ENCODE results near the gene ITM2A. TPM values are rescaled to one million over a fixed set of nuclear protein-coding genes. Genes with fewer than 3 reads are reported as not detected.

ITM2A gene
- total RNA-seq (2022) (not detected in 2 replicates), Bru-seq, nascent RNA (percentile 9 among the genes with signal in this experiment), BruChase-seq, experiment 1, labeled RNA remaining after a 2-hour chase (not detected), BruChase-seq, experiment 2, labeled RNA remaining after a 6-hour chase (percentile 15 among the genes with signal in this experiment)
- long read RNA-seq, result 0 reads

DNA sequence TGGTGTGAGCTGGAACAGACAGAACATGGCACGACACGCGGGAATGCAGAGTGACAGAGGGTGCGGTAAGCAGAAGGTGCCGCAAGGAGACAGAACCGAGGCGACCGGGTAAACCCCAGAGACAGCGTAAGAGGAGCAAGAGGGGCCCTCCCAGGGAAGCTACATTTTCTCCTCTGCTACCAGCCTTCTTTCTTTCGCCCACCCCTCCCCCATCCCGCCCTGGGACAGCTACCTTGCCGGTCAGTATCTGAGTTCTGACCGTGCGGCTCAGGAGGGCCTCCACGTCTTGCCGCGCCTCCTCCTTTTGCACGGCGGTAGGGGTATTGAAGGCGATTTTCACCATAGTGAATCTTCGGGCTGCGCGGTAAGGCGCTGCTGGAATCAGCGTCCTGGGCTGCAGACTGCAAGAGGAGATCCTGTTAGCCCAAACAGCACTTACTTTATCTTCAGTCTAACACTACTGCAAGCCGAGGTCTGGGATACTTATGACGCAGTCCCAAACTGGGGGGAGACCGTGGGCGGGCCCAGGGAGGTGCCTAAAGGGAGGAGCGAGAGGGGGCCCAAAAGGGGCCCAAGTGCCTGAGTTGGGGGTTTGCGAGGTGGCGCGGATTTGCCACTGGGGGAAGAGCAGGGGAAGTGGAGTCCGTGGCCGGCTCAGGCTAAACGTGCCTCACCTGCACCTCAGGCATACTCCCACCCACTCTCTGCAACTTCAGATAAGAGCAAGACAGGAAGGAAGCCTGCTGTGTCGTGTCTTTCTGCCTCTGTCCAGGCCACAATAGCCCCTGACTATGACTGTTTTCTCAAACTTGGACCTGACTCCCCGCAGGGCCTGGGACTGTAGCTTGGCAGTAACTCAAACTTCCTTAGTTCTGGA, at the start of gene ITM2A:
Gene ITM2A (minus strand): TSS at position 462 of the 877 bp plus-strand sequence. CDS start 119 bp downstream, at position 343.
- H3K27me3 ChIP-seq (replicated peaks; ENCODE audit: control insufficient read depth, insufficient read depth, low read length), result no peaks in the 10 kb centered on the region
- ChIA-PET POLR2A (no interaction called here), CTCF (no interaction called here)
- Mint-ChIP-seq H3K4me3 (ENCODE audit: unreplicated experiment) (no peak within 1 kb of the TSS), H3K27ac (ENCODE audit: unreplicated experiment) (no peak within 1 kb of the TSS), H3K4me1 (ENCODE audit: low read depth, unreplicated experiment) (no peaks in the 10 kb centered on the region), H3K36me3 (ENCODE audit: insufficient read depth, unreplicated experiment) (no peaks in the 10 kb centered on the region), H3K9me3 (ENCODE audit: unreplicated experiment) (no peaks in the 10 kb centered on the region), H3K27me3 (ENCODE audit: insufficient read depth, unreplicated experiment) (no peaks in the 10 kb centered on the region)
- no TSS peak for BruUV-seq (replicated peaks)
- no peaks in the 10 kb centered on the region for H3K9me3 ChIP-seq
- H3K36me3 ChIP-seq (ENCODE audit: control insufficient read depth, insufficient read depth, low read length), result no peaks in the 10 kb centered on the region
- H3K4me1 ChIP-seq, result no peaks in the 10 kb centered on the region
- TF ChIP-seq, protein P1, sequence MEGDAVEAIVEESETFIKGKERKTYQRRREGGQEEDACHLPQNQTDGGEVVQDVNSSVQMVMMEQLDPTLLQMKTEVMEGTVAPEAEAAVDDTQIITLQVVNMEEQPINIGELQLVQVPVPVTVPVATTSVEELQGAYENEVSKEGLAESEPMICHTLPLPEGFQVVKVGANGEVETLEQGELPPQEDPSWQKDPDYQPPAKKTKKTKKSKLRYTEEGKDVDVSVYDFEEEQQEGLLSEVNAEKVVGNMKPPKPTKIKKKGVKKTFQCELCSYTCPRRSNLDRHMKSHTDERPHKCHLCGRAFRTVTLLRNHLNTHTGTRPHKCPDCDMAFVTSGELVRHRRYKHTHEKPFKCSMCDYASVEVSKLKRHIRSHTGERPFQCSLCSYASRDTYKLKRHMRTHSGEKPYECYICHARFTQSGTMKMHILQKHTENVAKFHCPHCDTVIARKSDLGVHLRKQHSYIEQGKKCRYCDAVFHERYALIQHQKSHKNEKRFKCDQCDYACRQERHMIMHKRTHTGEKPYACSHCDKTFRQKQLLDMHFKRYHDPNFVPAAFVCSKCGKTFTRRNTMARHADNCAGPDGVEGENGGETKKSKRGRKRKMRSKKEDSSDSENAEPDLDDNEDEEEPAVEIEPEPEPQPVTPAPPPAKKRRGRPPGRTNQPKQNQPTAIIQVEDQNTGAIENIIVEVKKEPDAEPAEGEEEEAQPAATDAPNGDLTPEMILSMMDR (IDR thresholded peaks at IDR 0.05; ENCODE audit: insufficient read depth in 1 of 2, low read depth in 1 of 2, low read length in 1 of 2, severe bottlenecking in 1 of 2, unreplicated experiment in 1 of 2), result no peak
- H3K4me3 ChIP-seq (ENCODE audit: low read depth, low read length), result no peak within 1 kb of the TSS
- no peak for DNase-seq
- intact Hi-C loops (cut with micrococcal nuclease; ENCODE audit: unreplicated experiment), result no loop called here

DNA sequence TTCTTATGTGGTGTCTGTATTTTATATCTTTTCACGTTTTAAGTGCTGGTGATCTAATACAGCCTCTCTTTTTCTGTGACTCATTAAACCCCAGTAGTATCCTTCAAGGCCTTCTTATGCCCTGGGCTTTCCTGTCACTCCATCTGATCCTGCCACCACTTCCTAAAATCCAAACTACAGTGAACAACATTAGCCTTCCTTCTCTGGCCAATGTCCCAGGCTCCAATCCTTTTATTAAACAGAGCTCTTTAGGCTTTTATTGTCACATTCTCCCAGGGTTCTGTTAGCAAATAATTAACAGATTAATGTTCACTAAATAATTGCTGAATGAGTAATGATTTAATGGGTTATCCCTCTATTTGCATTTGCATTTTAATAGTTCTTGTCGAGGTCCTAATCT, 47.9 kb upstream of the ITM2A start:
- H3K9me3 Mint-ChIP-seq (ENCODE audit: unreplicated experiment), result no peaks in the 10 kb centered on the region
- peaks cover 2% of the 10 kb centered on the region for H3K27me3 Mint-ChIP-seq (ENCODE audit: insufficient read depth, unreplicated experiment)
- no peaks in the 10 kb centered on the region for H3K9me3 ChIP-seq
- no peaks in the 10 kb centered on the region for H3K4me1 Mint-ChIP-seq (ENCODE audit: low read depth, unreplicated experiment)
- ChIA-PET POLR2A (no interaction called here), CTCF (no interaction called here)
- H3K4me1 ChIP-seq, result no peaks in the 10 kb centered on the region
- H3K27ac Mint-ChIP-seq (ENCODE audit: unreplicated experiment), result no peak overlapping the region
- no peaks in the 10 kb centered on the region for H3K36me3 Mint-ChIP-seq (ENCODE audit: insufficient read depth, unreplicated experiment)
- H3K27me3 ChIP-seq (replicated peaks; ENCODE audit: control insufficient read depth, insufficient read depth, low read length), result no peaks in the 10 kb centered on the region
- intact Hi-C loops (cut with micrococcal nuclease; ENCODE audit: unreplicated experiment), result no loop called here
- DNase-seq, result no peak
- H3K4me3 ChIP-seq (ENCODE audit: low read depth, low read length), result no peak overlapping the region
- BruUV-seq (replicated peaks), result no TSS peak
- TF ChIP-seq, protein P1 (IDR thresholded peaks at IDR 0.05; ENCODE audit: insufficient read depth in 1 of 2, low read depth in 1 of 2, low read length in 1 of 2, severe bottlenecking in 1 of 2, unreplicated experiment in 1 of 2), result no peak
- H3K4me3 Mint-ChIP-seq (ENCODE audit: unreplicated experiment), result no peak overlapping the region
- no peaks in the 10 kb centered on the region for H3K36me3 ChIP-seq (ENCODE audit: control insufficient read depth, insufficient read depth, low read length)

DNA sequence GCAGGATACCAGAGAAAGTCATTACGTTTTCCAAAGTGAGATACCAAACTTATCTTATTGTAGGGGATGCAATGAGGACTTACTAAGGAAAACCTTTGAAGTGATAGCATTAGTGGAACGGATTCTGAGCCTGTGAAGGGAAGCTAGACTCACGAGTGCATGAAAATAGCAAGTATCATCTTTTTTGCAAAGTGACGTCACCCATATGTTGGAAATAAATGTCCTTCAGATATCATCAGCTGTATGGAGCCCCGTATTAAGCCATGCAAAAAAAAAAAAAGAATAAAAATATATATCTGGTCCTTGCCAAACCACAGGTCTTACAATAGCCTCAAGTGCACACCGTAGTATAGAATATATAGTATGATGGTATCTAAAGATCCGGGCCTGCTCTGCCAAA, 46.8 kb upstream of the ITM2A start:
- Mint-ChIP-seq H3K4me3 (ENCODE audit: unreplicated experiment) (no peak overlapping the region), H3K27ac (ENCODE audit: unreplicated experiment) (no peak overlapping the region), H3K4me1 (ENCODE audit: low read depth, unreplicated experiment) (no peaks in the 10 kb centered on the region), H3K27me3 (ENCODE audit: insufficient read depth, unreplicated experiment) (peaks cover 2% of the 10 kb centered on the region), H3K36me3 (ENCODE audit: insufficient read depth, unreplicated experiment) (no peaks in the 10 kb centered on the region), H3K9me3 (ENCODE audit: unreplicated experiment) (no peaks in the 10 kb centered on the region)
- CTCF ChIA-PET, result no interaction called here
- no TSS peak for BruUV-seq (replicated peaks)
- intact Hi-C loops (cut with micrococcal nuclease; ENCODE audit: unreplicated experiment), result no loop called here
- TF ChIP-seq, protein P1 (IDR thresholded peaks at IDR 0.05; ENCODE audit: insufficient read depth in 1 of 2, low read depth in 1 of 2, low read length in 1 of 2, severe bottlenecking in 1 of 2, unreplicated experiment in 1 of 2), result no peak
- POLR2A ChIA-PET, result no interaction called here
- DNase-seq, result no peak
- H3K4me3 ChIP-seq (ENCODE audit: low read depth, low read length), result no peak overlapping the region
- H3K4me1 ChIP-seq, result no peaks in the 10 kb centered on the region
- H3K27me3 ChIP-seq (replicated peaks; ENCODE audit: control insufficient read depth, insufficient read depth, low read length), result no peaks in the 10 kb centered on the region
- no peaks in the 10 kb centered on the region for H3K9me3 ChIP-seq
- no peaks in the 10 kb centered on the region for H3K36me3 ChIP-seq (ENCODE audit: control insufficient read depth, insufficient read depth, low read length)

Measured in Caco-2 (cell line).